GM06990 (cell line): Measurements from ENCODE around the gene PPP1R13B.

ENCODE experiments used
- DNase-seq: peaks from one replicate; pipeline ENCODE4 v3.0.0-alpha.2; 2011; ENCODE audit not compliant: insufficient read length; ENCODE audit errors: extremely low read depth
- H3K27me3 ChIP-seq: replicated peaks from 2 replicates; pipeline ENCODE4 v1.6.0; 2011; ENCODE audit warnings: low read length; ENCODE audit not compliant: control insufficient read depth, insufficient read depth
- H3K36me3 ChIP-seq: 2 replicates; pipeline ENCODE4 v1.5.1; 2011; ENCODE audit warnings: low read length; ENCODE audit not compliant: control insufficient read depth, insufficient read depth
- H3K4me3 ChIP-seq: replicated peaks from 2 replicates; pipeline ENCODE4 v1.5.1; 2011; ENCODE audit warnings: low read depth, mild to moderate bottlenecking, control low read depth, low read length
- CTCF ChIP-seq: IDR thresholded peaks from 2 replicates; pipeline ENCODE4 v1.5.1; 2011; ENCODE audit warnings: low read length, control low read depth, mild to moderate bottlenecking, inconsistent platforms; ENCODE audit not compliant: insufficient read depth, poor library complexity, severe bottlenecking

The PPP1R13B gene

DNA sequence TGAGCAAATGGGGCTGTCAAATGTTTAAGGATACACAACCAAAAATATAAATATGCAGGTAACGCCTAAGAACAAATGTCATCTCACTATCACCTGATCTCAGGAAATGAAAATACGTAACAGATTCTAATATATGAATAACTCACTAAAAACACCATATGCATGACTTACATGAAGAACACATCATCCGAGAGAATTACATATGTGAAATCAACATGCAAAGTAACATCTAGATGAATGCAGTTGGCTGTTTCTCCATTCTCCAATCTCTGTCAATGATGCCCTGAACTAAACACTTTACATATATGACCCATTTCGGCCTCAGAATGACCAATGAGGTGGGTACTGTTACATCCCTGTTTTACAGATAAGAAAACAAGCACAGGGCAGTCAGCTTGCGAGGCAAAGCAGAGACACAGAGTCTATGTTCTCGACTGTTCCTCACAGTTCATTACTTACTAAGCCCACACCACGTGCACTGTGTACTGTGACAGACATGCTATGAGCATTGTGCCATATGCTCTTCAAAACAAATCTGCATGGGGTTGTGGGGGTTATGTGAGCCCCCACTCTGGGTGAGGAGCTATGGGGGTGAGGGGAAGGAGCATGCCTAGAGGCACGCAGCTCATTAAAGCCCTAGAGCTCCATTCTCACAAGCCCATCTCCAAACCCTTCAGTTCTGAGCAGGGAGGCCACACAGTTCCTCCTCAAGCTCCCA lies 89.2 kb downstream of the PPP1R13B start:
- Histone ChIP-seq H3K27me3 (no peaks in the 10 kb centered on the region), H3K4me3 (no peak overlapping the region), H3K36me3 (no peaks in the 10 kb centered on the region)
- DNase-seq: no peak
- TF ChIP-seq CTCF: no peak

GRCh38 chr14:103755060-103755459 lies 92.3 kb downstream of the PPP1R13B start:
- no peak for DNase-seq
- no peaks in the 10 kb centered on the region for H3K27me3 ChIP-seq
- H3K4me3 ChIP-seq: no peak overlapping the region
- no peaks in the 10 kb centered on the region for H3K36me3 ChIP-seq
- no peak for TF ChIP-seq CTCF

DNA sequence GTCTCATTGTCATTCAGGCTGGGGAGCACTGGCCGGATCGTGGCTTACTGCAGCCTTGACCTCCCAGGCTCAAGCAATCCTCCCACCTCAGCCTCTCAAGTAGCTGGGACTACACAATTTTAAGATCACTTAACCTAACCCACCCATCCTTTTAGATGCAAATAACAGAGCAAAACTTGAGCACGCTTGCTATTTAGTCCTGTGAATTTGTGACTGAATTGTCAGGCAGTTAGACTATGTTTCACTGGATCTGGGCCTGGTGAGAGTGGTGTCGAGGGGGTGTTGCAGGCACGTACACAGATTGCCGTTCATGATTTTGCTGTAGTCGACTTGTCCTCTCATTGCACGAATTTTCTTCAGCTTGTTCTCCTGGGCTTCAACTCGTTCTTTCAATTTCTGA lies 93.6 kb downstream of the PPP1R13B start:
- Histone ChIP-seq H3K36me3 (no peaks in the 10 kb centered on the region; the same call in 1 of the 2 replicates), H3K4me3 (no peak overlapping the region), H3K27me3 (no peaks in the 10 kb centered on the region)
- no peak for DNase-seq
- TF ChIP-seq CTCF: no peak

- no peak for TF ChIP-seq CTCF
- no peak overlapping the region for H3K4me3 ChIP-seq
- no peaks in the 10 kb centered on the region; the same call in none of the 2 replicates for H3K36me3 ChIP-seq
- DNase-seq: no peak
- H3K27me3 ChIP-seq: no peaks in the 10 kb centered on the region
These were observed 97.5 kb downstream of the PPP1R13B start for GRCh38 chr14:103749860-103750259.

- DNase-seq: no peak
- Histone ChIP-seq H3K36me3 (no peaks in the 10 kb centered on the region; the same call in none of the 2 replicates), H3K27me3 (no peaks in the 10 kb centered on the region), H3K4me3 (no peak overlapping the region)
- no peak for TF ChIP-seq CTCF
These were observed 97.9 kb downstream of the PPP1R13B start for GRCh38 chr14:103749452-103749851.

- Histone ChIP-seq H3K36me3 (no peaks in the 10 kb centered on the region; the same call in none of the 2 replicates), H3K27me3 (no peaks in the 10 kb centered on the region), H3K4me3 (no peak overlapping the region)
- DNase-seq: no peak
- no peak for TF ChIP-seq CTCF
These were observed 98.9 kb downstream of the PPP1R13B start for GRCh38 chr14:103748534-103748857.
